H1 (cell line): ENCODE results near the gene SFTPA2. TPM values are rescaled to one million over a fixed set of nuclear protein-coding genes. Genes with fewer than 3 reads are reported as not detected.

Source experiments
- CTCF ChIA-PET: fragments of 300-600 bp; sonication (Branson Sonifier 250); formaldehyde crosslinking; loops from one replicate; lab custom pipeline; 2021; ENCODE audit not compliant: partially characterized antibody; lab: Charles Lee
- POLR2A ChIA-PET: fragments of 300-600 bp; sonication (Branson Sonifier 250); formaldehyde crosslinking; loops from one replicate; lab custom pipeline; 2021; ENCODE audit warnings: inconsistent platforms; ENCODE audit not compliant: partially characterized antibody; lab: Charles Lee
- DNase-seq, 2 experiments: peaks; one replicate each; pipeline versions ENCODE4 v3.0.0 to v3.0.0-alpha.2; 2010 to 2022; ENCODE audit warnings: low spot score in 2 of 2, low read depth in 1 of 2, mixed read lengths in 1 of 2
- FAIRE-seq: peaks from 2 replicates; lab custom pipeline; 2011; peaks lifted over from hg19 to GRCh38; lab: Jason Lieb, UNC
- H2AFZ ChIP-seq: 2 replicates; pipeline ENCODE4 v1.8.1; 2012; ENCODE audit warnings: low read length, inconsistent platforms
- H2AK5ac ChIP-seq: 2 replicates; pipeline ENCODE4 v1.6.1; 2013; ENCODE audit warnings: low read depth, low read length
- H2BK120ac ChIP-seq: replicated peaks from 2 replicates; pipeline ENCODE3; 2013; ENCODE audit warnings: low read depth, low read length, inconsistent platforms
- H2BK12ac ChIP-seq: 2 replicates; pipeline ENCODE4 v1.6.1; 2013; ENCODE audit warnings: low read depth, low read length
- H2BK15ac ChIP-seq: 2 replicates; pipeline ENCODE4 v1.6.1; 2013; ENCODE audit warnings: low read length
- H2BK20ac ChIP-seq: 2 replicates; pipeline ENCODE4 v1.6.1; 2013; ENCODE audit warnings: low read length
- H2BK5ac ChIP-seq: 2 replicates; pipeline ENCODE4 v1.6.1; 2013; ENCODE audit warnings: low read depth, low read length
- H3K14ac ChIP-seq: 2 replicates; pipeline ENCODE4 v1.6.1; 2013; ENCODE audit warnings: inconsistent platforms; ENCODE audit not compliant: insufficient read length
- H3K18ac ChIP-seq: 2 replicates; pipeline ENCODE4 v1.6.1; 2013; ENCODE audit warnings: low read length; ENCODE audit errors: extremely low read depth
- H3K23ac ChIP-seq: 2 replicates; pipeline ENCODE4 v1.6.1; 2013; ENCODE audit warnings: inconsistent platforms; ENCODE audit not compliant: insufficient read length
- H3K23me2 ChIP-seq: 2 replicates; pipeline ENCODE4 v1.6.1; 2013; ENCODE audit warnings: low read depth, low read length
- H3K27ac ChIP-seq: 2 replicates; pipeline ENCODE4 v1.6.1; 2011; ENCODE audit warnings: low read depth, low read length, inconsistent platforms
- H3K27me3 ChIP-seq, 4 experiments: replicated peaks in 1 of 4; 1 replicate in 1 of 4; 2 replicates in 3 of 4; pipeline versions ENCODE4 v1.6.1 to v1.8.1; 2011 to 2013; ENCODE audit warnings: low read length in 3 of 4, mild to moderate bottlenecking in 3 of 4, inconsistent platforms in 2 of 4, mixed read lengths in 2 of 4, moderate library complexity in 1 of 4; ENCODE audit not compliant: control insufficient read depth in 3 of 4, insufficient read depth in 3 of 4; ENCODE audit errors: extremely low read depth in 1 of 4
- H3K36me3 ChIP-seq, 4 experiments: 2 replicates each; pipeline versions ENCODE4 v1.6.1 to v1.8.1; 2011 to 2013; ENCODE audit warnings: mild to moderate bottlenecking in 4 of 4, low read length in 3 of 4, moderate library complexity in 2 of 4, control low read depth in 1 of 4, inconsistent platforms in 1 of 4; ENCODE audit not compliant: insufficient read depth in 4 of 4, control insufficient read depth in 2 of 4
- H3K4ac ChIP-seq: replicated peaks from 2 replicates; pipeline ENCODE3; 2013; ENCODE audit warnings: low read length, low read depth, mixed read lengths, inconsistent platforms; ENCODE audit not compliant: insufficient read length
- H3K4me1 ChIP-seq, 4 experiments: replicated peaks in 1 of 4; 1 replicate in 1 of 4; 2 replicates in 3 of 4; pipeline versions ENCODE4 v1.6.1 to v1.8.1; 2011 to 2013; ENCODE audit warnings: low read length in 3 of 4, inconsistent platforms in 2 of 4, mixed read lengths in 1 of 4; ENCODE audit not compliant: insufficient read depth in 4 of 4, control insufficient read depth in 3 of 4
- H3K4me2 ChIP-seq, 2 experiments: 2 replicates each; pipeline versions ENCODE4 v1.6.1 to v1.8.1; 2011 to 2013; ENCODE audit warnings: low read depth in 2 of 2, low read length in 2 of 2, control low read depth in 1 of 2, inconsistent platforms in 1 of 2, mild to moderate bottlenecking in 1 of 2; ENCODE audit not compliant: insufficient read depth in 1 of 2
- H3K4me3 ChIP-seq, 4 experiments: fragments of 200-600, 300-600 bp in 1 of 4; sonication (generic), shearing (Covaris generic), sonication (Bioruptor Twin) in 1 of 4; 2 replicates each; pipeline versions ENCODE4 v1.5.1 to v1.8.1; 2011 to 2016; ENCODE audit warnings: low read length in 4 of 4, low read depth in 3 of 4, control low read depth in 2 of 4, inconsistent platforms in 2 of 4, mild to moderate bottlenecking in 2 of 4, mixed read lengths in 1 of 4, moderate library complexity in 1 of 4; ENCODE audit not compliant: insufficient read depth in 2 of 4; ENCODE audit errors: extremely low read depth in 1 of 4
- H3K56ac ChIP-seq: replicated peaks from 2 replicates; pipeline ENCODE3; 2013; ENCODE audit warnings: low read depth, mild to moderate bottlenecking, mixed read lengths, low read length, inconsistent platforms; ENCODE audit not compliant: insufficient read length
- H3K79me1 ChIP-seq: 2 replicates; pipeline ENCODE4 v1.6.1; 2013; ENCODE audit warnings: low read depth, low read length, control low read depth
- H3K79me2 ChIP-seq, 2 experiments: 2 replicates each; pipeline versions ENCODE4 v1.6.1 to v1.8.1; 2012 to 2013; ENCODE audit warnings: low read length in 2 of 2, mild to moderate bottlenecking in 2 of 2, inconsistent platforms in 1 of 2; ENCODE audit not compliant: insufficient read depth in 2 of 2, control insufficient read depth in 1 of 2
- H3K9ac ChIP-seq, 4 experiments: replicated peaks in 1 of 4; 1 replicate in 1 of 4; 2 replicates in 3 of 4; pipeline versions ENCODE4 v1.6.1 to v1.8.1; 2011 to 2013; ENCODE audit warnings: low read depth in 3 of 4, low read length in 3 of 4, control low read depth in 2 of 4, mild to moderate bottlenecking in 2 of 4, moderate library complexity in 2 of 4, inconsistent platforms in 1 of 4; ENCODE audit errors: extremely low read depth in 1 of 4
- H3K9me3 ChIP-seq, 2 experiments: 2 replicates each; pipeline versions ENCODE4 v1.6.1 to v1.8.1; 2012 to 2013; ENCODE audit warnings: mild to moderate bottlenecking in 2 of 2, moderate library complexity in 2 of 2, control low read depth in 1 of 2, inconsistent platforms in 1 of 2, low read depth in 1 of 2, low read length in 1 of 2, mixed read lengths in 1 of 2; ENCODE audit not compliant: insufficient read depth in 2 of 2
- H4K20me1 ChIP-seq, 2 experiments: replicated peaks in 1 of 2; 2 replicates each; pipeline versions ENCODE3 to v1.8.1; 2011 to 2013; ENCODE audit warnings: inconsistent platforms in 2 of 2, low read length in 2 of 2, mild to moderate bottlenecking in 1 of 2; ENCODE audit not compliant: insufficient read depth in 2 of 2, control insufficient read depth in 1 of 2
- H4K5ac ChIP-seq: 2 replicates; pipeline ENCODE4 v1.6.1; 2013; ENCODE audit warnings: low read length, low read depth, mixed read lengths, inconsistent platforms; ENCODE audit not compliant: insufficient read length
- H4K8ac ChIP-seq: 2 replicates; pipeline ENCODE4 v1.8.0; 2013; ENCODE audit warnings: mild to moderate bottlenecking, moderate library complexity, low read length, inconsistent platforms; ENCODE audit not compliant: insufficient read depth; ENCODE audit errors: extremely low read depth
- H4K91ac ChIP-seq: replicated peaks from 2 replicates; pipeline ENCODE3; 2013; ENCODE audit warnings: low read length, mixed read lengths, inconsistent platforms; ENCODE audit not compliant: insufficient read length
- ASH2L ChIP-seq: fragments of 200-600, 300-600 bp; sonication (generic); IDR thresholded peaks from one replicate; pipeline ENCODE4 v1.7.1; 2017; ENCODE audit warnings: low read length
- BACH1 ChIP-seq: IDR thresholded peaks from 2 replicates; pipeline ENCODE4 v1.6.1; 2012; ENCODE audit warnings: low read length, improper control_type of control experiment
- BCL11A ChIP-seq, 2 experiments: IDR thresholded peaks; one replicate each; pipeline ENCODE4 v1.6.1; 2011; ENCODE audit warnings: low read depth in 2 of 2, low read length in 2 of 2, mild to moderate bottlenecking in 2 of 2
- BRCA1 ChIP-seq: IDR thresholded peaks from 2 replicates; pipeline ENCODE4 v1.6.1; 2012; ENCODE audit warnings: low read depth, low read length, improper control_type of control experiment
- CBX5 ChIP-seq: fragments of 300-800, 300-1000 bp; sonication (generic); IDR thresholded peaks from 2 replicates; pipeline ENCODE4 v1.7.1; 2016; ENCODE audit warnings: antibody characterized with exemption, low read length, low read depth
- CEBPB ChIP-seq: IDR thresholded peaks from 2 replicates; pipeline ENCODE4 v1.6.1; 2012; ENCODE audit warnings: low read depth, low read length
- HDAC6 ChIP-seq: IDR thresholded peaks from one replicate; pipeline ENCODE4 v1.7.1; 2012; ENCODE audit warnings: low read depth, mild to moderate bottlenecking, inconsistent platforms, low read length, moderate library complexity
- JUN ChIP-seq: IDR thresholded peaks from 2 replicates; pipeline ENCODE4 v1.6.1; 2011; ENCODE audit warnings: low read depth, mild to moderate bottlenecking, improper control_type of control experiment, low read length
- JUND ChIP-seq: IDR thresholded peaks from 2 replicates; pipeline ENCODE4 v1.6.1; 2011; ENCODE audit warnings: mild to moderate bottlenecking, improper control_type of control experiment, low read length
- KDM5A ChIP-seq: fragments of 200-600 bp; IDR thresholded peaks from 2 replicates; pipeline ENCODE4 v1.7.1; 2012; ENCODE audit warnings: mild to moderate bottlenecking, low read length, inconsistent platforms, mixed read lengths
- POU5F1 ChIP-seq: IDR thresholded peaks from 2 replicates; pipeline ENCODE4 v1.6.1; 2011; ENCODE audit warnings: low read depth, mild to moderate bottlenecking, low read length, moderate library complexity
- RAD21 ChIP-seq, 2 experiments: IDR thresholded peaks in 1 of 2; conservative IDR thresholded peaks in 1 of 2; 2 replicates each; pipeline ENCODE4 v1.6.1; 2011; ENCODE audit warnings: low read depth in 2 of 2, low read length in 2 of 2, improper control_type of control experiment in 1 of 2, inconsistent platforms in 1 of 2, mild to moderate bottlenecking in 1 of 2, moderate library complexity in 1 of 2
- SIRT6 ChIP-seq: IDR thresholded peaks from one replicate; pipeline ENCODE4 v1.7.1; 2012; ENCODE audit warnings: low read length, inconsistent platforms
- WGBS, 2 experiments: shearing (Covaris generic) in 1 of 2; methylation state at CpG; one replicate each; pipeline versions ENCODE4 v1.1.6 to v1.1.7; 2013 to 2015; ENCODE audit warnings: low lambda C conversion rate in 2 of 2, mixed read lengths in 2 of 2, inconsistent platforms in 1 of 2, low coverage in 1 of 2, missing lambda C conversion rate in 1 of 2; ENCODE audit not compliant: insufficient replicate concordance in 2 of 2, insufficient coverage in 1 of 2, insufficient read length in 1 of 2; ENCODE audit errors: extremely low coverage in 1 of 2, missing lambda C conversion rate in 1 of 2; 5-methylcytosine and 5-hydroxymethylcytosine counted together
- polyA plus RNA-seq, 7 experiments: library from polyadenylated mRNA; depleted of rRNA in 3 of 7; stranded (reverse) in 5 of 7; unstranded in 2 of 7; fragments of >200 nt in 5 of 7; fragments of 200-250 nt in 2 of 7; gene quantifications; 1 replicate in 5 of 7; 2 replicates in 1 of 7; 4 replicates in 1 of 7; pipeline versions ENCODE4 v1.2.1 to v1.2.3, GENCODE V29; 2011 to 2013; ENCODE audit warnings: missing spikeins in 2 of 7, mixed read lengths in 2 of 7
- total RNA-seq: library from RNA; stranded (reverse); fragmentation: NEBNext Ultra II Directional; extraction: Animal tissue kit (Norgen Biotek cat#: 25700); gene quantifications from 2 replicates; pipeline ENCODE4 v1.2.1, GENCODE V29; 2021
- TF ChIP-seq, protein P1 (sequence below): IDR thresholded peaks from 2 replicates; pipeline ENCODE4 v1.6.1; 2011; ENCODE audit warnings: low read depth, mild to moderate bottlenecking, low read length; ENCODE audit not compliant: insufficient read depth

The SFTPA2 gene
- total and polyA plus RNA-seq, 2 of the 8 experiments (the other 6 are each of a cell fraction or from before 2014, with no cell fraction given) = not detected

DNA sequence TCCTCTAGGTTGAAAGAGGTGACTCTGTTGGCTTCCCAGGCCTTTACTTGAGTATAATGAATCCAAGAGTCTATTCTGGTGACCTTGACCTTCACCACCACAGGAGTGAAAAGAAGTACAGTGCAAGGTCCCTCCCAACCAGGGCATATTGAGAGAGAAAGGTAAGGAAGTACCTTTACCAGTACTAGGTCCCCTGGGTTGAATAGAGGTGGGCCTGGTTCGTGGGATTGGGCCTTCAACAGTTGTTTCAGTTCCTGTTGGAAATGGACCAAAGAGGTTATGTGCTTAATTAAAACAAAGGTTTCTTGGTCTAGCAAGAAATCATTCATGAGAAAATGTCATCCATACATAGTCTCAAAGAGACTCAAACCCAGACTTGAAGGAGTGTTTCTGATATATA lies 44.1 kb upstream of the SFTPA2 start:
- Histone ChIP-seq H4K20me1 (no peaks in the 10 kb centered on the region), H3K27ac (no peak overlapping the region), H2BK15ac (no peak overlapping the region), H2AFZ (no peak overlapping the region), H3K4me2 (no peak overlapping the region), H4K8ac (no peak overlapping the region), H3K79me2 (no peaks in the 10 kb centered on the region), H3K14ac (no peak overlapping the region), H2BK120ac (no peak overlapping the region), H4K91ac (no peak overlapping the region), H3K36me3 (no peaks in the 10 kb centered on the region), H4K5ac (no peak overlapping the region), H3K4me1 (peaks cover 0 to 3% (median under 1%) of the 10 kb centered on the region in 4 experiments; a peak in 1 of 7 replicates), H3K79me1 (no peaks in the 10 kb centered on the region), H2AK5ac (no peak overlapping the region), H3K23me2 (no peaks in the 10 kb centered on the region), H3K23ac (no peak overlapping the region), H3K4ac (no peak overlapping the region), H3K27me3 (peaks cover 0 to 4% (median 2%) of the 10 kb centered on the region in 4 experiments; a peak in 2 of 7 replicates), H3K9ac (no peak overlapping the region), H2BK5ac (no peak overlapping the region), H2BK20ac (no peak overlapping the region), H2BK12ac (no peak overlapping the region), H3K9me3 (peaks cover 0 to 6% of the 10 kb centered on the region in 2 experiments; a peak in 2 of 4 replicates), H3K4me3 (no peak overlapping the region), H3K56ac (no peak overlapping the region), H3K18ac (no peak overlapping the region)
- TF ChIP-seq CBX5 (no peak), HDAC6 (no peak), POU5F1 (no peak), RAD21 (IDR thresholded peaks at IDR 0.05 in 1 of 2, conservative IDR thresholded peaks at IDR 0.05 in 1 of 2; ENCODE audit: low read depth in 2 of 2, low read length in 2 of 2) (no peak), KDM5A (no peak), BRCA1 (no peak), JUND (no peak), ASH2L (no peak), CEBPB (no peak), BCL11A (IDR thresholded peaks at IDR 0.05; ENCODE audit: low read depth in 2 of 2, low read length in 2 of 2) (no peak), BACH1 (no peak), JUN (no peak), SIRT6 (no peak)
- TF ChIP-seq, protein P1, sequence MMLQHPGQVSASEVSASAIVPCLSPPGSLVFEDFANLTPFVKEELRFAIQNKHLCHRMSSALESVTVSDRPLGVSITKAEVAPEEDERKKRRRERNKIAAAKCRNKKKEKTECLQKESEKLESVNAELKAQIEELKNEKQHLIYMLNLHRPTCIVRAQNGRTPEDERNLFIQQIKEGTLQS = no peak
- ChIA-PET POLR2A (no interaction called here), CTCF (interaction anchor here (0.7 kb wide), 1 partner anchor 128 kb away, joined by 3 read pairs; no protein-coding TSS in a partner anchor)
- no peak for FAIRE-seq
- DNase-seq = no peak
- WGBS, 2 experiments = 100% methylated on average over 1 of the region's 1 CpG; no CpG with 5 or more reads in 1 of the 2 experiments
